Epidermal melanocyte (primary cell): Measurements from ENCODE around the gene SGCD.

ENCODE experiments used
- DNase-seq: peaks from one replicate; pipeline ENCODE4 v3.0.0; 2011; ENCODE audit warnings: low spot score; ENCODE audit not compliant: insufficient read length

The SGCD gene

GRCh38 chr5:156361436-156362109 is 34.6 kb downstream of the SGCD start:
- DNase-seq = no peak

- no peak for DNase-seq
These were observed 36.9 kb downstream of the SGCD start for GRCh38 chr5:156363861-156364260.

GRCh38 chr5:156366521-156366920 is 39.6 kb downstream of the SGCD start:
- DNase-seq = no peak

GRCh38 chr5:156367597-156367996 is 40.6 kb downstream of the SGCD start:
- no peak for DNase-seq

- no peak for DNase-seq
These were observed 49.0 kb downstream of the SGCD start for GRCh38 chr5:156375895-156376495.

- no peak for DNase-seq
These were observed 49.8 kb downstream of the SGCD start for GRCh38 chr5:156376751-156377150.

- no peak for DNase-seq
These were observed 51.2 kb downstream of the SGCD start for GRCh38 chr5:156378159-156378558.

- no peak for DNase-seq
These were observed 52.2 kb downstream of the SGCD start for GRCh38 chr5:156379206-156379605.

GRCh38 chr5:156380848-156381247 is 53.9 kb downstream of the SGCD start:
- no peak for DNase-seq

- DNase-seq = no peak
These were observed 56.7 kb downstream of the SGCD start for GRCh38 chr5:156383510-156384265.

GRCh38 chr5:156385416-156385815 is 58.5 kb downstream of the SGCD start:
- no peak for DNase-seq

GRCh38 chr5:156386976-156387375 is 60.0 kb downstream of the SGCD start:
- DNase-seq = peak; percentile 45

- no peak for DNase-seq
These were observed 60.4 kb downstream of the SGCD start for GRCh38 chr5:156387391-156387790.

- no peak for DNase-seq
These were observed 61.3 kb downstream of the SGCD start for GRCh38 chr5:156388233-156388632.

- no peak for DNase-seq
These were observed 64.2 kb downstream of the SGCD start for GRCh38 chr5:156391139-156391538.

- no peak for DNase-seq
These were observed 67.0 kb downstream of the SGCD start for GRCh38 chr5:156393980-156394379.

- no peak for DNase-seq
These were observed 67.8 kb downstream of the SGCD start for GRCh38 chr5:156394642-156395305.

- DNase-seq = no peak
These were observed 68.3 kb downstream of the SGCD start for GRCh38 chr5:156395306-156395675.

GRCh38 chr5:156396063-156396829 is 69.3 kb downstream of the SGCD start:
- no peak for DNase-seq

- no peak for DNase-seq
These were observed 69.8 kb downstream of the SGCD start for GRCh38 chr5:156396830-156397081.

- DNase-seq = no peak
These were observed 72.4 kb downstream of the SGCD start for GRCh38 chr5:156399323-156399722.
